ENCODE data around the gene LCLAT1.

The LCLAT1 gene

DNA sequence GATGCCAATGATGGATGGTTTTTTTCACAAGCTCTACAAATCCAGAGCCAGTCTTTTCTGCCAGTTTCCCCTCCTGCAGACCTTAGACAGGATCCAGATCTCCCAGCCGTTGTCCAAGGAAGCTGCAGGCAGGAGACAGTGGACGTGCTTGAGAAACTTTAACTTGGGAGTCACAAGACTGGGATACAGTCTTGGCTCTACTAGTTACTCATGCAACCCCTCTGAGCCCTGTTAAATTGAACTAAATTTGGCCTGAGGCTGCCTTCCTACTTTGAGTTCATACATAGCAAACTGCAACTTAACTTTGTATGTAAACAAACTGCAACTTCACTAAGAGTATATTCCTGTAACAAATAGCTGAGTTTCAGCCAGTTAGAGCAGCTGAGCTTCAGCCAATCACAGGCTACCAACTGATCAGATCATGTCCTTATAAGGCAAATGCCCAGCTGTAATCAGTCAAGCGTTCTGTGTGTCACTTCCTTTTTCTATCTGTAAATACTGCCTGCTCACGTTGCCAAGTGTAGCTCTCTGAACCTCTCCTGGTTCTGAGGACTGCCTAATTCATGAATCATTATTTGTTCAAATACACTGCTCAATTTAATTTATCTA is 219.3 kb downstream of the LCLAT1 start:
- in situ Hi-C loops (cut with MboI; ENCODE audit: low pct_unique_long_range_greater_than_20kb, low sequenced_read_pairs, unreplicated experiment), result no loop called here
- TF ChIP-seq CTCF (IDR thresholded peaks at IDR 0.05; ENCODE audit: extremely low read depth, insufficient read depth, missing control alignments), result no peak
- no peak for DNase-seq (ENCODE audit: low spot score)

- DNase-seq (ENCODE audit: low spot score), result no peak
- no peak for TF ChIP-seq CTCF (IDR thresholded peaks at IDR 0.05; ENCODE audit: extremely low read depth, insufficient read depth, missing control alignments)
- in situ Hi-C loops (cut with MboI; ENCODE audit: low pct_unique_long_range_greater_than_20kb, low sequenced_read_pairs, unreplicated experiment), result no loop called here
Measured at GRCh38 chr2:30670453-30670852, 223.4 kb downstream of the LCLAT1 start.

DNA sequence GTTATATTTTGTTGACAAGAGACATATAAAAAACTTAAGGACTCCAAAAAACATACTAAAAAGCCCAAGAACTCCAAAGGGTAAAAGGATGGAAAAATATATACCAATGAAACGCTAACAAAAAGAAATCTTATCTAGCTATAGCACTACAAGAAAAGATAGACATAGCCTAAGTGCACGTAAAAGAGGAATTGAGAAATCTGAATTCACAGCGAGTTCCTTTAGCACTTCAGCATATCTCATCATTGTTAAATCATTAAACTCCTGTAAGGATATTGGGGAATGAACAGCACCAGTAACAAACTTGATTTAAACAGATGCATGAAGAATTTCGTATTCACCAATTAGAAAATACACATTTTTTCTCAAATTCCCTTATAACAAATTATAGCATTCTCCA is 226.1 kb downstream of the LCLAT1 start:
- in situ Hi-C loops (cut with MboI; ENCODE audit: low pct_unique_long_range_greater_than_20kb, low sequenced_read_pairs, unreplicated experiment), result no loop called here
- TF ChIP-seq CTCF (IDR thresholded peaks at IDR 0.05; ENCODE audit: extremely low read depth, insufficient read depth, missing control alignments), result no peak
- no peak for DNase-seq (ENCODE audit: low spot score)

- in situ Hi-C loops (cut with MboI; ENCODE audit: low pct_unique_long_range_greater_than_20kb, low sequenced_read_pairs, unreplicated experiment), result no loop called here
- no peak for DNase-seq (ENCODE audit: low spot score)
- TF ChIP-seq CTCF (IDR thresholded peaks at IDR 0.05; ENCODE audit: extremely low read depth, insufficient read depth, missing control alignments), result no peak
Measured at GRCh38 chr2:30675758-30676157, 228.7 kb downstream of the LCLAT1 start.

GRCh38 chr2:30677231-30677630 is 230.2 kb downstream of the LCLAT1 start:
- no peak for TF ChIP-seq CTCF (IDR thresholded peaks at IDR 0.05; ENCODE audit: extremely low read depth, insufficient read depth, missing control alignments)
- DNase-seq (ENCODE audit: low spot score), result no peak
- in situ Hi-C loops (cut with MboI; ENCODE audit: low pct_unique_long_range_greater_than_20kb, low sequenced_read_pairs, unreplicated experiment), result no loop called here

GRCh38 chr2:30677861-30678385 is 230.9 kb downstream of the LCLAT1 start:
- in situ Hi-C loops (cut with MboI; ENCODE audit: low pct_unique_long_range_greater_than_20kb, low sequenced_read_pairs, unreplicated experiment), result no loop called here
- no peak for TF ChIP-seq CTCF (IDR thresholded peaks at IDR 0.05; ENCODE audit: extremely low read depth, insufficient read depth, missing control alignments)
- DNase-seq (ENCODE audit: low spot score), result no peak

Data from GM13977 (cell line).